ENCODE data around the gene YTHDC1. TPM values are rescaled to one million over a fixed set of nuclear protein-coding genes. Genes with fewer than 3 reads are reported as not detected.

YTHDC1 gene
- total and polyA plus RNA-seq, 2 of the 8 experiments (the other 6 are each of a cell fraction or from before 2014, with no cell fraction given) = 25.7 to 89.5 TPM

- no peak overlapping the region for H4K5ac ChIP-seq (ENCODE audit: insufficient read length, low read depth, low read length)
- H4K8ac ChIP-seq (ENCODE audit: extremely low read depth, insufficient read depth, low read length) = no peak overlapping the region
- DNase-seq (ENCODE audit: low read depth in 1 of 2, low spot score in 2 of 2) (no peak), FAIRE-seq (no peak)
- H2BK12ac ChIP-seq (ENCODE audit: low read depth, low read length) = no peak overlapping the region
- H3K4me1 ChIP-seq (replicated peaks in 1 of 4; ENCODE audit: control insufficient read depth in 3 of 4, insufficient read depth in 4 of 4, low read length in 3 of 4) = peaks cover 0 to 2% (median 2%) of the 10 kb centered on the region in 4 experiments; a peak in 2 of 7 replicates
- no peak overlapping the region for H2AK5ac ChIP-seq (ENCODE audit: low read depth, low read length)
- no peak overlapping the region for H3K4me3 ChIP-seq (ENCODE audit: extremely low read depth in 1 of 4, insufficient read depth in 2 of 4, low read depth in 3 of 4, low read length in 4 of 4)
- no peak overlapping the region for H3K56ac ChIP-seq (replicated peaks; ENCODE audit: insufficient read length, low read depth, low read length)
- H4K91ac ChIP-seq (replicated peaks; ENCODE audit: insufficient read length, low read length) = no peak overlapping the region
- H3K36me3 ChIP-seq (ENCODE audit: control insufficient read depth in 2 of 4, insufficient read depth in 4 of 4, low read length in 3 of 4) = peaks cover 0 to 15% (median 2%) of the 10 kb centered on the region in 4 experiments; a peak in 3 of 8 replicates
- no peak overlapping the region for H3K9ac ChIP-seq (replicated peaks in 1 of 4; ENCODE audit: extremely low read depth in 1 of 4, low read depth in 3 of 4, low read length in 3 of 4)
- no peak overlapping the region for H3K14ac ChIP-seq (ENCODE audit: insufficient read length)
- POLR2A ChIA-PET (ENCODE audit: partially characterized antibody) = no interaction called here
- CTCF ChIA-PET (ENCODE audit: partially characterized antibody) = interaction anchor here (0.6 kb wide), 1 partner anchor 1051 kb away, joined by 3 read pairs; no protein-coding TSS in a partner anchor
- WGBS, 2 experiments (ENCODE audit: extremely low coverage in 1 of 2, insufficient coverage in 1 of 2, insufficient read length in 1 of 2, insufficient replicate concordance in 2 of 2, low coverage in 1 of 2, low lambda C conversion rate in 2 of 2, missing lambda C conversion rate in 1 of 2) = 88% methylated on average over 2 of the region's 2 CpGs; no CpG with 5 or more reads in 1 of the 2 experiments
- H4K20me1 ChIP-seq (replicated peaks in 1 of 2; ENCODE audit: control insufficient read depth in 1 of 2, insufficient read depth in 2 of 2, low read length in 2 of 2) = no peaks in the 10 kb centered on the region
- H3K4me2 ChIP-seq (ENCODE audit: insufficient read depth in 1 of 2, low read depth in 2 of 2, low read length in 2 of 2) = no peak overlapping the region
- H2BK120ac ChIP-seq (replicated peaks; ENCODE audit: low read depth, low read length) = no peak overlapping the region
- H3K9me3 ChIP-seq (ENCODE audit: insufficient read depth in 2 of 2, low read depth in 1 of 2, low read length in 1 of 2) = peaks cover 18 to 22% of the 10 kb centered on the region in 2 experiments
- no peaks in the 10 kb centered on the region for H3K27me3 ChIP-seq (replicated peaks in 1 of 4; ENCODE audit: control insufficient read depth in 3 of 4, extremely low read depth in 1 of 4, insufficient read depth in 3 of 4, low read length in 3 of 4)
- no peak overlapping the region for H3K23ac ChIP-seq (ENCODE audit: insufficient read length)
- no peaks in the 10 kb centered on the region for H3K79me1 ChIP-seq (ENCODE audit: low read depth, low read length)
- H2BK20ac ChIP-seq (ENCODE audit: low read length) = no peak overlapping the region
- H2AFZ ChIP-seq (ENCODE audit: low read length) = no peak overlapping the region
- no peaks in the 10 kb centered on the region for H3K79me2 ChIP-seq (ENCODE audit: control insufficient read depth in 1 of 2, insufficient read depth in 2 of 2, low read length in 2 of 2)
- no peak overlapping the region for H2BK15ac ChIP-seq (ENCODE audit: low read length)
- H3K27ac ChIP-seq (ENCODE audit: low read depth, low read length) = no peak overlapping the region
- H3K18ac ChIP-seq (ENCODE audit: extremely low read depth, low read length) = no peak overlapping the region
- H3K4ac ChIP-seq (replicated peaks; ENCODE audit: insufficient read length, low read depth, low read length) = no peak overlapping the region
- no peak overlapping the region for H2BK5ac ChIP-seq (ENCODE audit: low read depth, low read length)
- H3K23me2 ChIP-seq (ENCODE audit: low read depth, low read length) = 0 out of 2 replicates have a peak, but pooled peaks cover 2% of the 10 kb centered on the region
- TF ChIP-seq HDAC6 (IDR thresholded peaks at IDR 0.05; ENCODE audit: low read depth, low read length) (no peak), SRF (IDR thresholded peaks at IDR 0.05; ENCODE audit: low read depth, low read length) (no peak), TEAD4 (IDR thresholded peaks at IDR 0.05; ENCODE audit: low read depth, low read length) (no peak), HDAC2 (IDR thresholded peaks at IDR 0.05; ENCODE audit: borderline replicate concordance in 1 of 2, low read depth in 2 of 2, low read length in 2 of 2) (no peak), EGR1 (IDR thresholded peaks at IDR 0.05; ENCODE audit: borderline replicate concordance, low read depth, low read length) (no peak), KDM4A (IDR thresholded peaks at IDR 0.05; ENCODE audit: low read depth, low read length, severe bottlenecking) (no peak), SIN3A (conservative IDR thresholded peaks at IDR 0.05 in 1 of 2, IDR thresholded peaks at IDR 0.05 in 1 of 2; ENCODE audit: low read depth in 1 of 2, low read length in 2 of 2) (no peak), CTBP2 (IDR thresholded peaks at IDR 0.05; ENCODE audit: borderline replicate concordance, insufficient read depth, insufficient read length, low read length) (no peak), CBX8 (IDR thresholded peaks at IDR 0.05; ENCODE audit: borderline replicate concordance, low read depth, low read length) (no peak), BCL11A (IDR thresholded peaks at IDR 0.05; ENCODE audit: low read depth in 2 of 2, low read length in 2 of 2) (no peak), SP2 (IDR thresholded peaks at IDR 0.05; ENCODE audit: low read length) (no peak), RBBP5 (IDR thresholded peaks at IDR 0.05; ENCODE audit: borderline replicate concordance, low read depth, low read length) (no peak), TAF1 (IDR thresholded peaks at IDR 0.05; ENCODE audit: low read depth, low read length) (no peak), SP4 (IDR thresholded peaks at IDR 0.05; ENCODE audit: low read length) (no peak)
These were observed 82.4 kb downstream of the YTHDC1 start for GRCh38 chr4:68267433-68267944.

All from H1 (cell line).